Breast epithelium (tissue), 4 donors: ENCODE measurements around the gene TENM4. TPM values are rescaled to one million over a fixed set of nuclear protein-coding genes. Genes with fewer than 3 reads are reported as not detected.

ENCODE experiments used
- DNase-seq, 2 donors: peaks; one replicate each; pipeline ENCODE4 v3.0.0-alpha.2; 2019; ENCODE audit warnings: low spot score in 2 of 2
- H3K27ac ChIP-seq, 2 donors: fragments of 200-600 bp; sonication (generic) in 1 of 2; one replicate each; pipeline ENCODE4 v1.5.1; 2016 to 2019; ENCODE audit warnings: mild to moderate bottlenecking in 1 of 2
- H3K27me3 ChIP-seq, 2 donors: fragments of 200-600 bp; sonication (generic) in 1 of 2; one replicate each; pipeline versions ENCODE4 v1.5.1 to v1.6.0; 2017 to 2019; ENCODE audit warnings: control low read depth in 1 of 2, mild to moderate bottlenecking in 1 of 2
- H3K36me3 ChIP-seq: fragments of 200-600 bp; one replicate; pipeline ENCODE4 v1.5.1; 2019
- H3K4me1 ChIP-seq, 2 donors: fragments of 200-600 bp; sonication (generic); one replicate each; pipeline ENCODE4 v1.5.1; 2016 to 2019; ENCODE audit warnings: control low read depth in 1 of 2
- H3K4me3 ChIP-seq, 3 donors: fragments of 200-600 bp; sonication (generic); 1 replicate in 2 of 3; 2 replicates in 1 of 3; pipeline ENCODE4 v1.5.1; 2016 to 2019; ENCODE audit warnings: mild to moderate bottlenecking in 3 of 3, moderate library complexity in 2 of 3
- H3K9me3 ChIP-seq, 2 donors: fragments of 200-600 bp; sonication (generic) in 1 of 2; one replicate each; pipeline ENCODE4 v1.5.1; 2016 to 2019; ENCODE audit warnings: control low read depth in 1 of 2
- POLR2A ChIP-seq: fragments of 450-650 bp; IDR thresholded peaks from one replicate; pipeline ENCODE4 v1.6.1; 2016; ENCODE audit warnings: antibody characterized with exemption, mild to moderate bottlenecking, moderate library complexity
- POLR2AphosphoS5 ChIP-seq, 3 donors: sonication (generic); formaldehyde crosslinking; IDR thresholded peaks; one replicate each; pipeline ENCODE4 v1.6.1; 2017; ENCODE audit warnings: antibody characterized with exemption in 3 of 3
- intact Hi-C: fragments of 100-400 bp; cut with DNase I; formaldehyde crosslinking; loops from one replicate; pipeline ENCODE4 v1.15.1; 2023; ENCODE audit warnings: low total_unique reads
- total RNA-seq, 3 donors: library from RNA; depleted of rRNA; stranded (reverse); fragments of >200 nt; gene quantifications; one replicate each; pipeline ENCODE4 v1.1.0, GENCODE V29; 2016
- TF ChIP-seq, protein P1 (sequence below), 3 donors: fragments of 450-650 bp; IDR thresholded peaks; one replicate each; pipeline ENCODE4 v1.5.1; 2016 to 2017; ENCODE audit warnings: antibody characterized with exemption in 3 of 3, mild to moderate bottlenecking in 3 of 3, moderate library complexity in 3 of 3

Gene TENM4
- total RNA-seq, 3 donors from 2014 or later: 0.29 to 7.9 (median 4.8) TPM

DNA sequence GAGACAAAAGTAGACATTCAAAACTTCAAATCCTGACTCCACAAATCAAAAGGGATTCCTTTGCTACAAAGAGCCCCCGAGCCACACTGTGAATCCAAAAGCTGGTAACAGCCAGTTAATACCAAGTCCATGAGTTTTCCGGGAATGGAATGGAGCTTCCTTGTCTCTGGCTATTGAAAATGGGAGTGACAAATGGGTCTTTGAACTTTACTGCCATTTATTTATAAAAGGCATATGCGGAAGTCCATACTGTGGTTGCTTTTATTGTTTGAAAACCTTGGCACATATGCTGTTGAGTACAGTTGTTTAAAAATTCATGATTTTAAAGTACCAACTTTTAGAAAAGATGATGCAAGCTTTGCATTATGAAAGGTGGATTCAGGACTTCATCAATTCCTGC lies 659.9 kb downstream of the TENM4 start:
- no peak for DNase-seq
- no peak for TF ChIP-seq POLR2A
- TF ChIP-seq, protein P1, sequence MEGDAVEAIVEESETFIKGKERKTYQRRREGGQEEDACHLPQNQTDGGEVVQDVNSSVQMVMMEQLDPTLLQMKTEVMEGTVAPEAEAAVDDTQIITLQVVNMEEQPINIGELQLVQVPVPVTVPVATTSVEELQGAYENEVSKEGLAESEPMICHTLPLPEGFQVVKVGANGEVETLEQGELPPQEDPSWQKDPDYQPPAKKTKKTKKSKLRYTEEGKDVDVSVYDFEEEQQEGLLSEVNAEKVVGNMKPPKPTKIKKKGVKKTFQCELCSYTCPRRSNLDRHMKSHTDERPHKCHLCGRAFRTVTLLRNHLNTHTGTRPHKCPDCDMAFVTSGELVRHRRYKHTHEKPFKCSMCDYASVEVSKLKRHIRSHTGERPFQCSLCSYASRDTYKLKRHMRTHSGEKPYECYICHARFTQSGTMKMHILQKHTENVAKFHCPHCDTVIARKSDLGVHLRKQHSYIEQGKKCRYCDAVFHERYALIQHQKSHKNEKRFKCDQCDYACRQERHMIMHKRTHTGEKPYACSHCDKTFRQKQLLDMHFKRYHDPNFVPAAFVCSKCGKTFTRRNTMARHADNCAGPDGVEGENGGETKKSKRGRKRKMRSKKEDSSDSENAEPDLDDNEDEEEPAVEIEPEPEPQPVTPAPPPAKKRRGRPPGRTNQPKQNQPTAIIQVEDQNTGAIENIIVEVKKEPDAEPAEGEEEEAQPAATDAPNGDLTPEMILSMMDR (IDR thresholded peaks at IDR 0.05): no peak
- TF ChIP-seq POLR2AphosphoS5 (IDR thresholded peaks at IDR 0.05): no peak
- Histone ChIP-seq H3K9me3 (no peaks in the 10 kb centered on the region), H3K27me3 (no peaks in the 10 kb centered on the region), H3K4me3 (no peak overlapping the region), H3K27ac (no peak overlapping the region), H3K4me1 (no peaks in the 10 kb centered on the region), H3K36me3 (no peaks in the 10 kb centered on the region)
- intact Hi-C loops: no loop called here

GRCh38 chr11:78773492-78773891 lies 667.3 kb downstream of the TENM4 start:
- Histone ChIP-seq H3K4me1 (no peaks in the 10 kb centered on the region), H3K4me3 (no peak overlapping the region), H3K27me3 (no peaks in the 10 kb centered on the region), H3K36me3 (no peaks in the 10 kb centered on the region), H3K27ac (no peak overlapping the region), H3K9me3 (no peaks in the 10 kb centered on the region)
- TF ChIP-seq POLR2A (no peak), POLR2AphosphoS5 (IDR thresholded peaks at IDR 0.05) (no peak)
- TF ChIP-seq, protein P1 (IDR thresholded peaks at IDR 0.05): no peak
- DNase-seq: no peak
- intact Hi-C loops: no loop called here

DNA sequence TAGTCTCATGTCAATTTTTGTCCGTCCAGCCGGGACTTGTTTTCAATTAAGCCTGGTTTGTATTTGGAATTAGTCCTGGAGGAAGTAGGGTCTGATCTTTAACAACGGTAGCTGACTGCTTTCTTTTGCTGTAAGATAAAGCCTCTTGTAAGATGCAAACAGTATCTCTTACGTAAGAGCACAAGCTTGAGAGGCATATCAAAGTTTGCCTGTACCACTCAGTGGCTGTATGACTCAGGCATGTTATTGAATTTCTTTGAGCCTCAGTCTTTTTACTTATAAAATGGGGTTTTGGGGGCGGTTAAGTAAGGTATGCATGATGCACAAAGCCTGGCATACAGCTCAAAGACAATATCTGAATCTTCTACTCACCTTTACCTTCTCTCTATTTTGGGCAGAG lies 667.8 kb downstream of the TENM4 start:
- H3K4me3 ChIP-seq: no peak overlapping the region
- H3K9me3 ChIP-seq: no peaks in the 10 kb centered on the region
- no peaks in the 10 kb centered on the region for H3K4me1 ChIP-seq
- TF ChIP-seq POLR2A (no peak), POLR2AphosphoS5 (IDR thresholded peaks at IDR 0.05) (no peak)
- TF ChIP-seq, protein P1 (IDR thresholded peaks at IDR 0.05): no peak
- no peaks in the 10 kb centered on the region for H3K36me3 ChIP-seq
- DNase-seq: no peak
- H3K27ac ChIP-seq: no peak overlapping the region
- intact Hi-C loops: no loop called here
- no peaks in the 10 kb centered on the region for H3K27me3 ChIP-seq

GRCh38 chr11:78772186-78772585 lies 668.6 kb downstream of the TENM4 start:
- Histone ChIP-seq H3K4me3 (no peak overlapping the region), H3K36me3 (no peaks in the 10 kb centered on the region), H3K9me3 (no peaks in the 10 kb centered on the region), H3K4me1 (no peaks in the 10 kb centered on the region), H3K27me3 (no peaks in the 10 kb centered on the region), H3K27ac (no peak overlapping the region)
- TF ChIP-seq, protein P1 (IDR thresholded peaks at IDR 0.05): no peak
- intact Hi-C loops: no loop called here
- no peak for DNase-seq

DNA sequence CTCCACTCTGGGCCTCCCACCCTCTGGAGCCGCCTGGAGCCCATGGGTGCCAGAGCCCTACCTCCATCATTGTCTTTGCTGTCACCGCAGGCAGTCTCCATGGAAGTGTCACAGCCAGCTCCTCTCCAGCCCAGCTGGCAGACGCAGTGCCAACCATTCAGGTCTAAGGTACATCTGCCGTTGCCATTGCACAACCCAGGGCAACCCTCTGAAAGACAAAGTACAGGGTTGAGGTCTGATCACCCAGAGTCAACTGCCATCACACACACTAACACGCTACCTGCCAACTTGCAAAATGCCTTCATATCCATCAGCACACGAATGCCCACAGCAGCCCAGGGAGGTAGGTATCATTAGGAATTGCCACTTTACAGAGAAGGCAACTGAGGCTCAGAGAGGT lies 669.9 kb downstream of the TENM4 start:
- no peaks in the 10 kb centered on the region for H3K4me1 ChIP-seq
- H3K27ac ChIP-seq: no peak overlapping the region
- no peaks in the 10 kb centered on the region for H3K36me3 ChIP-seq
- intact Hi-C loops: no loop called here
- TF ChIP-seq, protein P1 (IDR thresholded peaks at IDR 0.05): no peak
- TF ChIP-seq POLR2A: no peak
- TF ChIP-seq POLR2AphosphoS5 (IDR thresholded peaks at IDR 0.05): no peak
- no peaks in the 10 kb centered on the region for H3K27me3 ChIP-seq
- H3K4me3 ChIP-seq: no peak overlapping the region
- no peak for DNase-seq
- H3K9me3 ChIP-seq: no peaks in the 10 kb centered on the region
